WTC11 (cell line): ENCODE results near the gene TPD52L2. TPM values are rescaled to one million over a fixed set of nuclear protein-coding genes. Genes with fewer than 3 reads are reported as not detected.
A peak's percentile ranks its signal among the peaks of the same experiment; 100 is the strongest.

ENCODE experiments used
- ATAC-seq: fragments of 200-7000 bp; cut with Tn5 transposase; 2 replicates; pipeline ENCODE4 v1.10.0; 2021; ENCODE audit warnings: mild to moderate bottlenecking, moderate library complexity
- CTCF ChIA-PET: fragments of 300-600 bp; sonication (Branson Sonifier 250); formaldehyde crosslinking; loops from one replicate; lab custom pipeline; 2021; ENCODE audit warnings: antibody characterized with exemption; lab: Charles Lee
- POLR2A ChIA-PET: fragments of 350-600 bp; sonication (Branson Sonifier 250); formaldehyde crosslinking; loops from one replicate; lab custom pipeline; 2021; ENCODE audit warnings: antibody characterized with exemption; lab: Charles Lee
- DNase-seq: peaks from one replicate; pipeline ENCODE4 v3.0.0; 2021; ENCODE audit warnings: low spot score
- H3K27ac Mint-ChIP-seq: 2 replicates; pipeline ENCODE4 v1.8.0; 2021; ENCODE audit warnings: mixed read lengths
- H3K27me3 Mint-ChIP-seq: 2 replicates; pipeline ENCODE4 v1.8.0; 2021; ENCODE audit warnings: low read depth, mild to moderate bottlenecking, moderate library complexity, mixed read lengths
- H3K36me3 Mint-ChIP-seq: 2 replicates; pipeline ENCODE4 v1.8.0; 2021; ENCODE audit warnings: mixed read lengths
- H3K4me1 Mint-ChIP-seq: 2 replicates; pipeline ENCODE4 v1.8.0; 2022; ENCODE audit warnings: mixed read lengths
- H3K4me3 Mint-ChIP-seq: 2 replicates; pipeline ENCODE4 v1.8.0; 2021; ENCODE audit warnings: mild to moderate bottlenecking, moderate library complexity, mixed read lengths
- H3K9me3 Mint-ChIP-seq: 2 replicates; pipeline ENCODE4 v1.8.0; 2021; ENCODE audit warnings: mixed read lengths
- AR ChIP-seq: fragments of 250-450 bp; sonication (Bioruptor Pico); IDR thresholded peaks from 2 replicates; pipeline ENCODE4 v1.9.0; 2021; ENCODE audit warnings: mild to moderate bottlenecking
- ATF1 ChIP-seq: sonication (generic); formaldehyde crosslinking; IDR thresholded peaks from 2 replicates; pipeline ENCODE4 v1.8.1; 2023; ENCODE audit warnings: mild to moderate bottlenecking, moderate library complexity, missing genetic modification reagents
- ESRRA ChIP-seq: sonication (generic); formaldehyde crosslinking; IDR thresholded peaks from 2 replicates; pipeline ENCODE4 v1.8.1; 2022; ENCODE audit warnings: mild to moderate bottlenecking, missing genetic modification reagents, borderline replicate concordance
- ETV6 ChIP-seq: sonication (generic); formaldehyde crosslinking; IDR thresholded peaks from 2 replicates; pipeline ENCODE4 v1.8.1; 2022; ENCODE audit warnings: mild to moderate bottlenecking, missing genetic modification reagents
- FOXK1 ChIP-seq: sonication (generic); formaldehyde crosslinking; IDR thresholded peaks from 2 replicates; pipeline ENCODE4 v1.8.0; 2022; ENCODE audit warnings: mild to moderate bottlenecking, moderate library complexity, missing genetic modification reagents
- GRHL2 ChIP-seq: fragments of 250-450 bp; sonication (Bioruptor Pico); IDR thresholded peaks from 2 replicates; pipeline ENCODE4 v1.8.0; 2022; ENCODE audit warnings: mild to moderate bottlenecking, moderate library complexity; ENCODE audit not compliant: insufficient replicate concordance, severe bottlenecking
- GTF2I ChIP-seq: fragments of 250-450 bp; sonication (Bioruptor Pico); conservative IDR thresholded peaks from 2 replicates; pipeline ENCODE4 v1.4.0; 2021; ENCODE audit warnings: mild to moderate bottlenecking
- HMGA2 ChIP-seq: fragments of 250-450 bp; sonication (Bioruptor Pico); IDR thresholded peaks from 2 replicates; pipeline ENCODE4 v1.4.0; 2021; ENCODE audit warnings: mild to moderate bottlenecking, moderate library complexity
- IRF2 ChIP-seq: sonication (generic); formaldehyde crosslinking; IDR thresholded peaks from 2 replicates; pipeline ENCODE4 v1.8.0; 2022; ENCODE audit warnings: low read depth, missing genetic modification reagents, borderline replicate concordance
- MLX ChIP-seq: sonication (generic); formaldehyde crosslinking; IDR thresholded peaks from 2 replicates; pipeline ENCODE4 v1.8.1; 2023; ENCODE audit warnings: mild to moderate bottlenecking, missing genetic modification reagents, moderate library complexity
- NFE2L1 ChIP-seq: sonication (generic); formaldehyde crosslinking; IDR thresholded peaks from 2 replicates; pipeline ENCODE4 v1.8.1; 2023; ENCODE audit warnings: missing genetic modification reagents
- NR2C2 ChIP-seq: sonication (generic); formaldehyde crosslinking; IDR thresholded peaks from 2 replicates; pipeline ENCODE4 v1.8.0; 2022; ENCODE audit warnings: mild to moderate bottlenecking, missing genetic modification reagents
- OVOL2 ChIP-seq: fragments of 250-450 bp; sonication (Bioruptor Pico); IDR thresholded peaks from 2 replicates; pipeline ENCODE4 v1.9.0; 2021; ENCODE audit warnings: mild to moderate bottlenecking, borderline replicate concordance
- RELA ChIP-seq: sonication (generic); formaldehyde crosslinking; IDR thresholded peaks from 2 replicates; pipeline ENCODE4 v1.8.1; 2022; ENCODE audit warnings: missing genetic modification reagents, mild to moderate bottlenecking, borderline replicate concordance
- RORB ChIP-seq: fragments of 250-450 bp; sonication (Bioruptor Pico); IDR thresholded peaks from 2 replicates; pipeline ENCODE4 v1.9.0; 2021; ENCODE audit warnings: mild to moderate bottlenecking
- SOX15 ChIP-seq: fragments of 250-450 bp; sonication (Bioruptor Pico); IDR thresholded peaks from 2 replicates; pipeline ENCODE4 v1.9.0; 2021; ENCODE audit warnings: mild to moderate bottlenecking
- SP1 ChIP-seq: sonication (generic); formaldehyde crosslinking; conservative IDR thresholded peaks from 2 replicates; pipeline ENCODE4 v1.8.1; 2022; ENCODE audit warnings: missing genetic modification reagents
- TCF7 ChIP-seq: sonication (generic); formaldehyde crosslinking; IDR thresholded peaks from 2 replicates; pipeline ENCODE4 v1.8.0; 2022; ENCODE audit warnings: mild to moderate bottlenecking, low read depth, missing genetic modification reagents, moderate library complexity
- TEAD1 ChIP-seq: sonication (generic); formaldehyde crosslinking; IDR thresholded peaks from 2 replicates; pipeline ENCODE4 v1.8.0; 2022; ENCODE audit warnings: mild to moderate bottlenecking, missing genetic modification reagents
- ZNF317 ChIP-seq: sonication (generic); formaldehyde crosslinking; IDR thresholded peaks from 2 replicates; pipeline ENCODE4 v1.8.1; 2023; ENCODE audit warnings: low read depth, mild to moderate bottlenecking, moderate library complexity, missing genetic modification reagents, borderline replicate concordance
- total RNA-seq: library from RNA; stranded (reverse); gene quantifications from 3 replicates; pipeline ENCODE4 v1.2.3, GENCODE V29; 2021
- TF ChIP-seq, protein P1 (sequence below): sonication (generic); formaldehyde crosslinking; IDR thresholded peaks from 2 replicates; pipeline ENCODE4 v1.8.0; 2022; ENCODE audit warnings: missing genetic modification reagents
- TF ChIP-seq, protein P2 (sequence below): fragments of 250-450 bp; sonication (Bioruptor Pico); IDR thresholded peaks from 2 replicates; pipeline ENCODE4 v1.9.0; 2021; ENCODE audit warnings: moderate library complexity, mild to moderate bottlenecking, inconsistent platforms, borderline replicate concordance
- TF ChIP-seq, protein P3 (sequence below): sonication (generic); formaldehyde crosslinking; IDR thresholded peaks from 2 replicates; pipeline ENCODE4 v1.8.0; 2023; ENCODE audit warnings: missing genetic modification reagents
- TF ChIP-seq, protein P4 (sequence below): sonication (generic); formaldehyde crosslinking; IDR thresholded peaks from 2 replicates; pipeline ENCODE4 v1.8.1; 2022; ENCODE audit warnings: low read depth, mild to moderate bottlenecking, moderate library complexity, missing genetic modification reagents, borderline replicate concordance

Gene TPD52L2
- total RNA-seq, 1 experiment from 2014 or later = 80.8 TPM

DNA sequence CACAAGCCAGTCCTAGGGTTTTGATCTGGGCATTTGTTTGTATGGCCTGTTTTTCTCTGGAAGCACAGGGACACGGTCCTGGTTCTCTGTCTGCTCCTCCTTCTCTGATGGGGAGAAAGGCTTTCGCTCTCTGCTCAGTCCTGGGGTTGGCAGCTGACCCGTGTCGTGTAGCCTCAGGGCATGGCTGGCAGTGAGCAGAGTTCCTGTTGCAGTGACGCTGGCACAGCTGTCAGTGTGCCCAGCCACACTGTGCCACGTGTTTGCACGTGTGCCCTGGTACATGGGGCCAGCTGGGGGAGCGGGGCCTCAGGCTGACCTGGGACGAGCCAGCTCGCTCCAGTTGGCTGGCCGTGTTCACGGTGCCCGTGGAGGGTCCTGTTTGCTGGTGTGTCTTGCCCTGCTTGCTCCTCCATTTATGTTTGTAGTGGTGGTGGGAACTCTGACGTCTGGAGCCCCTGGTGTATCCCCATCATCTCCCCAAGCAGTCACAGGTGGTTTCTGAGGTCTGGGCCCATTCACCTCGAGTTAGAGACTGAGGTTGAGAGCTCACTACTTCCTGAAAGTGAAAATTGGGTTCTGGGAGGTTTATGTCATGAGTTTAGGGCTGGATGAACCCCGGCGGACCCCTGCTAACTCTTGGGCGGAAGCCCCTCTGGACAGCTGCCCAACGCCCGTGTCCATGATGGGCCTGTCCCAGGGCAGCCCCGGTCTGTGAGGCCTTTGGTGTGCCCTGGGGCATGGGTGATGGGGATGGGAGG, 19.6 kb downstream of the TPD52L2 start:
- CTCF ChIA-PET = no interaction called here
- TF ChIP-seq MLX (no peak), SP1 (CRISPR knock-in tag) (no peak), GTF2I (CRISPR knock-in tag) (no peak), HMGA2 (CRISPR knock-in tag) (no peak), FOXK1 (CRISPR knock-in tag) (no peak), ATF1 (no peak), RELA (CRISPR knock-in tag) (no peak), SOX15 (CRISPR knock-in tag) (no peak), TCF7 (CRISPR knock-in tag) (no peak), ETV6 (no peak), OVOL2 (CRISPR knock-in tag) (no peak), ESRRA (no peak)
- TF ChIP-seq, protein P1, sequence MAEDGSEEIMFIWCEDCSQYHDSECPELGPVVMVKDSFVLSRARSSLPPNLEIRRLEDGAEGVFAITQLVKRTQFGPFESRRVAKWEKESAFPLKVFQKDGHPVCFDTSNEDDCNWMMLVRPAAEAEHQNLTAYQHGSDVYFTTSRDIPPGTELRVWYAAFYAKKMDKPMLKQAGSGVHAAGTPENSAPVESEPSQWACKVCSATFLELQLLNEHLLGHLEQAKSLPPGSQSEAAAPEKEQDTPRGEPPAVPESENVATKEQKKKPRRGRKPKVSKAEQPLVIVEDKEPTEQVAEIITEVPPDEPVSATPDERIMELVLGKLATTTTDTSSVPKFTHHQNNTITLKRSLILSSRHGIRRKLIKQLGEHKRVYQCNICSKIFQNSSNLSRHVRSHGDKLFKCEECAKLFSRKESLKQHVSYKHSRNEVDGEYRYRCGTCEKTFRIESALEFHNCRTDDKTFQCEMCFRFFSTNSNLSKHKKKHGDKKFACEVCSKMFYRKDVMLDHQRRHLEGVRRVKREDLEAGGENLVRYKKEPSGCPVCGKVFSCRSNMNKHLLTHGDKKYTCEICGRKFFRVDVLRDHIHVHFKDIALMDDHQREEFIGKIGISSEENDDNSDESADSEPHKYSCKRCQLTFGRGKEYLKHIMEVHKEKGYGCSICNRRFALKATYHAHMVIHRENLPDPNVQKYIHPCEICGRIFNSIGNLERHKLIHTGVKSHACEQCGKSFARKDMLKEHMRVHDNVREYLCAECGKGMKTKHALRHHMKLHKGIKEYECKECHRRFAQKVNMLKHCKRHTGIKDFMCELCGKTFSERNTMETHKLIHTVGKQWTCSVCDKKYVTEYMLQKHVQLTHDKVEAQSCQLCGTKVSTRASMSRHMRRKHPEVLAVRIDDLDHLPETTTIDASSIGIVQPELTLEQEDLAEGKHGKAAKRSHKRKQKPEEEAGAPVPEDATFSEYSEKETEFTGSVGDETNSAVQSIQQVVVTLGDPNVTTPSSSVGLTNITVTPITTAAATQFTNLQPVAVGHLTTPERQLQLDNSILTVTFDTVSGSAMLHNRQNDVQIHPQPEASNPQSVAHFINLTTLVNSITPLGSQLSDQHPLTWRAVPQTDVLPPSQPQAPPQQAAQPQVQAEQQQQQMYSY (CRISPR knock-in tag) = no peak
- TF ChIP-seq, protein P2, sequence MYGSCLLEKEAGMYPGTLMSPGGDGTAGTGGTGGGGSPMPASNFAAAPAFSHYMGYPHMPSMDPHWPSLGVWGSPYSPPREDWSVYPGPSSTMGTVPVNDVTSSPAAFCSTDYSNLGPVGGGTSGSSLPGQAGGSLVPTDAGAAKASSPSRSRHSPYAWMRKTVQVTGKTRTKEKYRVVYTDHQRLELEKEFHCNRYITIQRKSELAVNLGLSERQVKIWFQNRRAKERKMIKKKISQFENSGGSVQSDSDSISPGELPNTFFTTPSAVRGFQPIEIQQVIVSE (CRISPR knock-in tag) = no peak
- TF ChIP-seq, protein P3, sequence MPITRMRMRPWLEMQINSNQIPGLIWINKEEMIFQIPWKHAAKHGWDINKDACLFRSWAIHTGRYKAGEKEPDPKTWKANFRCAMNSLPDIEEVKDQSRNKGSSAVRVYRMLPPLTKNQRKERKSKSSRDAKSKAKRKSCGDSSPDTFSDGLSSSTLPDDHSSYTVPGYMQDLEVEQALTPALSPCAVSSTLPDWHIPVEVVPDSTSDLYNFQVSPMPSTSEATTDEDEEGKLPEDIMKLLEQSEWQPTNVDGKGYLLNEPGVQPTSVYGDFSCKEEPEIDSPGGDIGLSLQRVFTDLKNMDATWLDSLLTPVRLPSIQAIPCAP (CRISPR knock-in tag) = no peak
- TF ChIP-seq, all 79 proteins: peak for 0
- Mint-ChIP-seq H3K36me3 (peaks cover 28% of the 10 kb centered on the region), H3K4me3 (no peak overlapping the region), H3K9me3 (no peaks in the 10 kb centered on the region), H3K27ac (peak overlapping the region; percentile 36; the same call in 1 of the 2 replicates), H3K27me3 (no peaks in the 10 kb centered on the region), H3K4me1 (no peaks in the 10 kb centered on the region)
- DNase-seq (no peak), ATAC-seq (no peak)
- POLR2A ChIA-PET = no interaction called here

DNA sequence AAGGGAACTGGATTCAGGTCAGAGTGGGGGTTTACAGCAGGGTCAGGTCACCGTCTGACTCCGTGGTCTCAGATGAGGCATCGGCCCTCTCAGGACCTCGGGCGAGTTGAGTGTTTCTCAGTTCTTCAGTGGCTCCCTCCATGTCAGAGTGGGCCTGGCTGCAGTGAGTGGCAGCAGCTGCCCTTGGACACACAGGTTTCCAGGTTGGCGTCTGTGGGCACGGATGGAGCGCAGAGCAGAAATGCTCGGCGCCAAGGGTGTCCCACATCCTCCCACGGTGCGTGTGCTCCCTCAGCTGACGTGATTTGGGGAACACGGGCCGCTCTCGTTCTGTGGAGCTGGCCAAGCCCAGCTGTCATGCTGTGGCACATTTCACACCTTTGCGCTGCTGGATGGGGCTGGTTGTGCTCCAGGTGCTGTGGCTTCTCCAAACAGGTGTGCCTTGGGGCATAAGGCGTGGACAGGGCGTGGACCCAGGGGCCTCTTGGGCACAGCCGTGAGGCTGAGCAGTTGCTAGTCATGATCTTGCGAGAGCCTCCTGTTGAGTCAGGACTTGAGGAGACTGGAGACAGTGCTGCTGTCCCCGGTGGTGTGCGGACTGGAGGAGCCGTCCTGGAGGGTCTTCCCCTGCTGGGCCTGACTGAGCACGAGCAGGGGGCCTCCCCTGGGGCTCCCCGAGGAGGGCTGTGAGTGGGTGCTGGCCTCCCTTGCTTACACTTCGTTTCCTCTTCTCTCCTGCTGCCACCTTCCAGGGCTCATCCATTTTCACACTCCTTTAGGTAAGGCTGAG, 20.4 kb downstream of the TPD52L2 start:
- ATAC-seq = no peak
- CTCF ChIA-PET = no interaction called here
- TF ChIP-seq HMGA2 (CRISPR knock-in tag) (no peak), AR (no peak), NR2C2 (no peak), ZNF317 (CRISPR knock-in tag) (no peak), GRHL2 (CRISPR knock-in tag) (no peak), RORB (CRISPR knock-in tag) (no peak), IRF2 (no peak), FOXK1 (CRISPR knock-in tag) (no peak), NFE2L1 (no peak), TEAD1 (CRISPR knock-in tag) (no peak)
- TF ChIP-seq, protein P4, sequence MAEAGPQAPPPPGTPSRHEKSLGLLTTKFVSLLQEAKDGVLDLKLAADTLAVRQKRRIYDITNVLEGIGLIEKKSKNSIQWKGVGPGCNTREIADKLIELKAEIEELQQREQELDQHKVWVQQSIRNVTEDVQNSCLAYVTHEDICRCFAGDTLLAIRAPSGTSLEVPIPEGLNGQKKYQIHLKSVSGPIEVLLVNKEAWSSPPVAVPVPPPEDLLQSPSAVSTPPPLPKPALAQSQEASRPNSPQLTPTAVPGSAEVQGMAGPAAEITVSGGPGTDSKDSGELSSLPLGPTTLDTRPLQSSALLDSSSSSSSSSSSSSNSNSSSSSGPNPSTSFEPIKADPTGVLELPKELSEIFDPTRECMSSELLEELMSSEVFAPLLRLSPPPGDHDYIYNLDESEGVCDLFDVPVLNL (CRISPR knock-in tag) = no peak
- Mint-ChIP-seq H3K4me3 (no peak overlapping the region), H3K27ac (no peak overlapping the region), H3K9me3 (no peaks in the 10 kb centered on the region), H3K36me3 (peaks cover 34% of the 10 kb centered on the region), H3K4me1 (no peaks in the 10 kb centered on the region), H3K27me3 (no peaks in the 10 kb centered on the region)
- no peak for DNase-seq
- POLR2A ChIA-PET = no interaction called here
